Measurements from ENCODE around the gene ZNF445.
A peak's percentile ranks its signal among the peaks of the same experiment; 100 is the strongest.
"Not testable (repeated sequence)": the region's sequence is repeated elsewhere in the genome, so short reads cannot be mapped to it uniquely, and the experiment has no call there.

Gene ZNF445

GRCh38 chr3:44474886-44475285, 2.6 kb downstream of the ZNF445 start:
- not testable (repeated sequence) for DNase-seq

GRCh38 chr3:44470430-44470829, 7.0 kb downstream of the ZNF445 start:
- DNase-seq, result no peak

- no peak for DNase-seq
Measured at GRCh38 chr3:44469914-44470313, 7.6 kb downstream of the ZNF445 start.

GRCh38 chr3:44468572-44469520, 8.6 kb downstream of the ZNF445 start:
- DNase-seq, result no peak

GRCh38 chr3:44468099-44468537, 9.4 kb downstream of the ZNF445 start:
- DNase-seq, result not testable (repeated sequence)

GRCh38 chr3:44467241-44467640, 10.2 kb downstream of the ZNF445 start:
- no peak for DNase-seq

GRCh38 chr3:44464920-44465319, 12.6 kb downstream of the ZNF445 start:
- DNase-seq, result not testable (repeated sequence)

GRCh38 chr3:44464509-44464908, 13.0 kb downstream of the ZNF445 start:
- no peak for DNase-seq

GRCh38 chr3:44460050-44460449, 17.4 kb downstream of the ZNF445 start:
- not testable (repeated sequence) for DNase-seq

GRCh38 chr3:44455318-44455717, 22.2 kb downstream of the ZNF445 start:
- no peak for DNase-seq

- no peak for DNase-seq
Measured at GRCh38 chr3:44454258-44454657, 23.2 kb downstream of the ZNF445 start.

GRCh38 chr3:44451441-44451840, 26.0 kb downstream of the ZNF445 start:
- DNase-seq, result no peak

GRCh38 chr3:44446929-44447328, 30.5 kb downstream of the ZNF445 start:
- DNase-seq, result no peak

- DNase-seq, result no peak
Measured at GRCh38 chr3:44445786-44446185, 31.7 kb downstream of the ZNF445 start.

GRCh38 chr3:44444896-44445691, 32.4 kb downstream of the ZNF445 start:
- DNase-seq, result no peak

GRCh38 chr3:44444437-44444836, 33.0 kb downstream of the ZNF445 start:
- no peak for DNase-seq

- DNase-seq, result no peak
Measured at GRCh38 chr3:44442596-44443309, 34.7 kb downstream of the ZNF445 start.

- DNase-seq, result peak in 1 of 2 experiments; percentile 3
Measured at GRCh38 chr3:44439499-44440295, 37.8 kb downstream of the ZNF445 start.

GRCh38 chr3:44437800-44438199, 39.7 kb downstream of the ZNF445 start:
- DNase-seq, result no peak

GRCh38 chr3:44436181-44436580, 41.3 kb downstream of the ZNF445 start:
- DNase-seq, result no peak

GRCh38 chr3:44434834-44435510, 42.5 kb downstream of the ZNF445 start:
- DNase-seq, result no peak

- no peak for DNase-seq
Measured at GRCh38 chr3:44430466-44430865, 47.0 kb downstream of the ZNF445 start.

Measured in SW 1271 (cell line).